GM21367 (cell line): ENCODE data around the gene MAP2K5.

ENCODE experiments used
- ATAC-seq: cut with Tn5 transposase; IDR thresholded peaks from one replicate; pipeline ENCODE4 v1.9.1; 2021; ENCODE audit not compliant: unreplicated experiment

Gene MAP2K5

DNA sequence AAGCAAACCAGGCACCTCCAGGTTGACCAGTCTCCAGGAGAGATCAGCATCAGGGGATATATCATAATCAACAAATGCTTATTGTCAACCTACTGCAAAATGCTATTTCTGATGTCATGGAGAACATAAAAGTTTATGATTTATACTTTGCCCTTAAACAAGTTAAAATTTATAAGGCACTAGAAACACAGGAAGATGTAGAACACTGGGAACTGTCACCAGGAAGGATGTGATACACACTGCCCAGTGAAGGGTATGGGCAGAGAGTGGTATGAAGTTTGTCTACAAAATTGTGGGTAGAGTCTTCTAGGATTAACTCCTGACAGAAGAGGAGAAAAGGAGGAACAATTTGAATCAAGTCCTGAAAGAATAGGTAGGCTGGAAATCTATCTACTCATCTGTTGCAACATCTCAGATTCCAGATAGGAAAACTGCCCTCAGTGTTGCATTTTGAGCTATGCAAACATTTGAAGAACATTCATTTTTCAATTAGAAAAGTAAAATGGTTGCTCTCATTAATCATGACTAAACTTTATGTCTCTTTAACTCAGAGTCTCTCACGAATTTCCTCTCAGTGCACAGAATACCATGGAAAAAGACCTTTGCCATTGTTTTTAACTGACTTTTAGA lies 176.9 kb downstream of the MAP2K5 start:
- no peak for ATAC-seq

DNA sequence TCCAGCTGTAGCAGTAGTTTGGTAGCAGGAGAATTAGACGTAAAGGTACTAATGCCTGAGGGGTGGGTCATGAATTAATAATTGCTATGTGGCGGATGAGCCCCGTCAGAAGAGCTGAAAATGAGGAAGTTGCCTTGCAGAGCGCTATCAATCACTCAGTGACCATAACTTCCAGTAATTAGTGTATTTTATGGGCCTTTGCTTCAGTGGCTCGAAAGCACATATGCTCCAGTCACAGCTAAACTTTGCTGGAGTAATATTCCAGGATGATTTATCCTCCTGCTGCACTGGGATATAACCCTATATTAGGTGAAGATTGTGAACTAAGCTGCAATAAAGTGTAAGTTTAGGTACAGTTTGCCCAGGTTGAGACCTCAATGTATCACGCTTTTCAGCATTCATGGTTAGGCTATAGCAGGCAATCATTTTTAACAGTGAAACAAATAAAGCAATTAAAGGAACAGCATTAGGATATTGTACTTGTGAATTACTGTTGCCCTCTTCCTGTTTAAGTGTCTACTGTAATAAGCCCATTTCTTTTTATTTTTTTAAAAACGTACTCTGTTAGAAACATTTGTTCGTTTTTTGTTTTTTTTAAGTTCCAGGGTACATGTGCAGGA lies 178.2 kb downstream of the MAP2K5 start:
- no peak for ATAC-seq

DNA sequence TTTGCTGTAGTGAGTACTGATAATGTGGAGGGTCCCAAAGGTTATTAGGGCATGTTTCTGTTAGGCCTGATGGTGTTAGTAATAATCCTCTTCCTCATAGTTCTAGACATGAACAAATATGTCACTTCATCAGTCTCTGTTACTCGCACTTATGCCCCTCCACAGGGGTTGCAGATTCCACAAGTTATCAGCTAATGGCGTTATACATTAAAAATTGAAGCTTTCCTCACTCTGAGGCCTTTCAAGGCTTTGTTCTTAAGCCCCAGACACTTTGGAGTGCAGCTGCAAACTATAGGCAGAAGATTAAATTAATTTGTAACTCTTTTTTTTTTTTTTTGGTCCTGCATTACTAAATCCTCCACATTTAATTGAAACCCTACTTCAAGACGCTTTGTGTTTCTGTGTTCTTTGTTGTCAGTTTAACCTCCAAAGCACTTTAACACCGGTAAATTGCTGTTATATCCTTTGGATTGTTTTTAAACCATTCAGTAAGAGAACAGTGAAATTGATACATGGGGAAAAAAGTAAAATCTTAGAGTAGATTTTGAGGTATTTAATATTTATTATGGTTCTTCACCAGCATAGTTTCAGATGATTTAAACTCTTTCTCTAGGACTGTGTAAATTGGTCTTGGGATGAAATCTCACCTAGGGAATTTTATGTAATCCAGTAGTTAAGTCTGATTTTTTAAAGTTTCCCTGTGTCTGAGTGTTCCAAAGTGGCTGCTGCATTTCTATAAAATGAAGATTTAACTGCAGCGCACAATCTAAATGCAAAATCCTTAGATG lies 179.7 kb downstream of the MAP2K5 start:
- no peak for ATAC-seq

DNA sequence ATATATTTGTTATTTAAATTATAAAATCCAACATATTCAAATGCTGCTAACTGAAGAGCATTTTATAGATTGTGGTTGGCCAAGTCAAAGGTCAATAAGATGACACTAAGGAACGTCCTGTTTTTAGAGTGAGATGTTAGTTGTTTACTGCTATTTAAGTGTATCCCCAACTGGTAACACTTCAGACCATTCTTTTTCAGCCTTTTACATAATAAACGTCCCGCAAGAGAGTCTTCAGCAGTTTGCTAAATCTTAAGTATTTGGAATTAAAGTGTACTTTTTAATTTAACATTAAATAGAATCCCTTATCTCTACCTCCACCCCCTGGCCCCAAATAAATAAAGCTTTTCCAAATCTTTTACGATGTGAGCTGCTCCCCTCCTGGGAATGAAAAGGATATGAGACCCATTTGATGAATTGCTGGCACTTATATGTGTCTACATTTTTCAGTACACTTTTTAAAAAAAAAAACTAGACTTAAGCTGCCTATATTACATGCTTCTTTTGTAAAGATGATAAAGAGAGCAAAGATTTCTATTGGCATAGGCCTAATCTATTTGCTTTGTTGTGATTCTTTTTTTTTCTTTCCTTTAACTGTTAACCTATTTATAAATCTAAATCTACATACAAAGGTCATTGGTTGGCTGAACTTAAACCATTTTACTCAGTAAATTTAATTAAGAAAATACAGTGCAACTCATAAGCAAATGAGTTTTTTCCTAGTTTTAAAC lies 181.0 kb downstream of the MAP2K5 start:
- no peak for ATAC-seq

DNA sequence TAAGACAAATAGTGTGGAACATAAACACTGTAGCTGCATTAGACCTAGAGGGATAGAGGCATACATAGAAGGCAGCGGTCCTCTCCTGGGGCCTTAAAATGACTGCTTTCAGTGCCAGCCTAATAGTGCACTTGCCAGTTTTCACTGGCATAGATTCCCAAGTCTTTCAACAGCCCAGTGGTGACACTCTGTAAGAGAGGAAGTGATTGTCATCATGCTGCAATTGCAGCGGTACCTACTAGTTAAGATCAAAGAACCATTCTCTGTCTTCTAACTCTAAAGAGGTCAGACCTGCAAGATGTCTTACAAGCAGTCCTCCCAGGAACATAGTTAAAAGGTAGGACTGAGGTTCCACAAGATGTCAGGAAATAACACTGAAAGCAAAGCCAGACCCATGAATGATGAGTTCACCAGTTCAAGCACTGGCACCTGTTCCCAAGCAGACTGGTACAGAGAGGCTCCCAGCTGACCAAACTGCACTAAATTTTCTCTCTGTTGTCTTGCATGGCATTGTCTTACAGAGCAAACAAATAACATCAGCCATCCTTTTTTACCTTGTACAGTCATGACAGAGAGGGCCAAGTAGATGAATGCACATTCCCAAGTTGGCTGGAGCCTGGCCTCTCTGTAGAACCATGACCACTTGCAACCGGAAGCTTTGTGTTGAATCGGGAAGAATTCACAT lies 182.3 kb downstream of the MAP2K5 start:
- no peak for ATAC-seq

- ATAC-seq, result no peak
These were observed 187.6 kb downstream of the MAP2K5 start for GRCh38 chr15:67730135-67730534.

DNA sequence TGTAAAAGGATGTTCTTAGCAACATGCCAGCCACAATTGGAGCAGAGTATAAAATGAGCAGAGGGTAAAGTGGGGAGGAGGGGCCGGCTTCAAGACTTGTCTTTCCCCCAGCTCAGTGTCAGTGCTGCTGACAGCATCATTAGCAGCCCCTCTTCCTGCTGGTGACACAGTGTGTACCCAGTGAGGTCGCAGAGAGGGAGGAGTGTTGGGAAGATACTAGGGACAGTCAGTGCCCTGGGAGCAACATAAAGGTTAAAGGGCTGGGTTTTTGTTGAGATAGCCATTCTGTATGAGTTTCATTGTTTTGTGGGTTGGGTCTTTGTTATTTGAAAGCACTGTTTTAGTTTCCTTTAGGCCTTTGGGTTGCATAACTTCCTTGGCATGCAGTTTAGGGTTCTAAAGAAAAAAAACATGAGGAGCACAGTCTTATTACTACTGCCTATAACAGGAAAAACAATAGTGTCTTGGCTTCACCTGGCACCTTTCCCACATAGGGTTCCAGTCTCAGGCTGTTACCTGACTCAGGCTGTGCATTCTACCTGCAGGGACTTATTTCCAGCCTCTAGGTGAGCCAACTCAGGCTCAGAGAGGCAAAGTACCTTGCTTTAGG lies 188.7 kb downstream of the MAP2K5 start:
- ATAC-seq, result no peak

DNA sequence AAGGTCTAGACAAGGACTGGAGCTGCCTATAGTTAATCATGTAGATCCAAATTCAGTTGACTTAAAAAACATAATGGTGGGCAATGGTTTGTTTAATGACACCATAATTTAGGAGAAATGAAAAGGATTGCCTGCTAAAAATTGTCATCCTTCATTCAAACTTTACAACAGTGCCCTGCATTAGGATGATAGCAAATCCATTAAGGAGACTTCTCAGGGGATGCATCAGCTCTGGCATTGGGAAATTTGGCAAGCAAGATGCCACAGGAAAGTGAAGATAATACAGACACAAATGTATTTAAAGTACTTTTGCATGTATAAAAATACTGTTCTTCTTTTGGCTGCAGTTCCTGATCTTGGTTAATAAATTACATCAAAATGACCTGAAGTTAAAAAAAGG lies 189.7 kb downstream of the MAP2K5 start:
- ATAC-seq, result no peak

DNA sequence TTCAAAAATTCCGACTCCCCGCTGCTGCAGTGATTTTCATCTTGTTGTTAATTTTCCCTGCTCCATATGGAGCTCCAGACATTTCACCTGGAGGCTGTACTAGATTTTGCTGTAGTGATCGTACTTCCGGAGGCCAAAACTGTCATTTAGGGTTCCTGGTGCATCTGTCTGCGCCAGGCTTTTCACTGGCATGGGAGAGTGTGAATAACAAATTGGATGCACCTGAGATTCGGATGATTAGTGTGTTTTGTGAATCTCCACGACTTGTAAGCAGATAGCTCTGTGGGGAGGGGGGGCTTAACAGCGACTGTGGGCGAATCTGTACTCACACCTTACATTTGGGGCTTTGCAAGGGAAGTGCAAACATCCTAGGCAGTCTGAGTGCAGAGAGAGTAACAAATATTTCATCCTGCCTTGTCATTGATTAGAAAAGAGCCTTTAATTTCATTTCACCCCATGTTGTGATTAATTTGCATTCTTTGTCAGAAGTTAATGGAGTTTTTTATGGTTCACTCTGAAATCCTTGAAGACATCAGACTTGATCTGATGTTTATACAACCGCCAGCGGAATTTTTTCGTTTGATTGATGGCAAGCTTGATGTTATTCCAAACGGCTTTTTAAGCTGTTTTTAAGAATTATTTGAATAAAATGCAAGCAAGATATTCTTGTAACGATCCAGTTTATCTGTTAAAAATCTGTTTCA lies 190.3 kb downstream of the MAP2K5 start:
- no peak for ATAC-seq

DNA sequence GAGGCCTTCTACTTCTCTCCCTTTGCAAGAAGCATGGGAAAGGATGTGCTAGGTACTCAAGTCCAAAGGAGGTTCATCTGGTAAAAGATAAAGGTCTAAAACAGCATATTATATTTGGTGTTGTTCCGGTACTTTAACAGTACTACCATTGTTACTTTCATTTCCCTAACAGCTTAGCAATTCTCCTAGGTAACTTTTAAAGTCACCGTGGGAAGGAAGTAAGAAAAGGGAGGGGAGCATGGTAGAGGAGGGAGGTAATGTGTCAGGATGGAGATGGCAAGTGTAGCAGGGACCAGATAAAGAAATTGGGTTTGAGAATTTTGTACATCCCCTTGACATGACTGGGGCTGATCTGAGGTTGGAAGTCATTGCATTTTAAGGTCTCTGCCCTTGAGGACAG lies 193.4 kb downstream of the MAP2K5 start:
- ATAC-seq, result no peak

DNA sequence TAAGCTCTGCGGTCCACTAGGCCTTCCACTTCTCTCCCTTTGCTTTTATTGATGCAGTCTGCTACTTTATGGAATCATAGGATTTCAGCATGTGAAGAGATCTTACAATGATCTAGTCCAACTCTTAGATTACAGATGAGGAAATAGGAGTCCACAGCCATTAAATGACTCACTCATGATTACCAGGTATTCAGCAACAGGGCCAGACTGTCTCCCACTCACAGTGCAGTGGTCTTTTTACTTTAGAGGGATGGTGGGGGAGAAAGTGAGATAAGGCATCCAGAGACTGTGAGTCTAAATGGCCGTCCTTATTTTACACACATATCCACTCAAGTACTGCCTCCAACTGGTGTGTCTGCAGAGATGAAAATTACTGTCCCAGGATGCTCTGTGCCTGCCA lies 194.3 kb downstream of the MAP2K5 start:
- ATAC-seq, result no peak

- ATAC-seq, result no peak
These were observed 195.6 kb downstream of the MAP2K5 start for GRCh38 chr15:67738056-67738455.

DNA sequence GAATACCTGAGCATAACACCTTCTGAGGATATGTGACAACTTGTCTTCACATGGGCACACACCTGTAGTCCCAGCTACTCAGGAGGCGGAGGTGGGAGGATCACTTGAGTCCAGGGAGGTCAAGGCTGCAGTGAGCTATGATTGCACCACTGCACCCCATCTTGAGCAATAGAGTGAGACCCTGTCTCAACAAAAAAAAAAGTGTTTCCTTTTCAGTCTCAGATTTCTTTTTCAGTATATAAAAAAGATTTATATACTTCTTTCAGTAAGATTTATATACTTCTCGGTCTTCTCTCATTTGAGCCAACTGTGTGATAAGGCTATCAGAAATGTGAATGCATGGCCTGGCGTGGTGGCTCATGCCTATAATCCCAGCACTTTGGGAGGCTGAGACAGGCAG lies 197.9 kb downstream of the MAP2K5 start:
- no peak for ATAC-seq

GRCh38 chr15:67741308-67741707 lies 198.8 kb downstream of the MAP2K5 start:
- no peak for ATAC-seq

DNA sequence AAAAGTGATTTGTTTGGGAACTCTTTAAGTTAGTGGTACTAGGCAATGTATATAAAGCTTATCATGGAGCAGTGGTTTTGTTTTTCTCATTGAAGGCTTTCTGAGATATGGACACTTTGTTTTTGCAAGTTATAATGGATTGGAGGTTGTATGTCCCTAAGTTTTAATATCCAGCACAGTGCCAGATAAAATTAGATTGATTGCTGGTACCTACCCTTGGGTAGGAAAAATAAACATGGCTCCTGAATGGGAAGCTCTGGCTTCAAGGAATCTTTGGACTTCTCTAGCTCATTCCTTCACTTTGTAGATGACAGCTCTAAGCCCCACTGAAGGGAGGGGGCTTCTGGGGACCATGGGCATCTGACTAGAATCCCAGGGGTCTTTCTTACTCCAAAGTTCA lies 201.1 kb downstream of the MAP2K5 start:
- ATAC-seq, result no peak

GRCh38 chr15:67744331-67745072 lies 202.0 kb downstream of the MAP2K5 start:
- no peak for ATAC-seq

DNA sequence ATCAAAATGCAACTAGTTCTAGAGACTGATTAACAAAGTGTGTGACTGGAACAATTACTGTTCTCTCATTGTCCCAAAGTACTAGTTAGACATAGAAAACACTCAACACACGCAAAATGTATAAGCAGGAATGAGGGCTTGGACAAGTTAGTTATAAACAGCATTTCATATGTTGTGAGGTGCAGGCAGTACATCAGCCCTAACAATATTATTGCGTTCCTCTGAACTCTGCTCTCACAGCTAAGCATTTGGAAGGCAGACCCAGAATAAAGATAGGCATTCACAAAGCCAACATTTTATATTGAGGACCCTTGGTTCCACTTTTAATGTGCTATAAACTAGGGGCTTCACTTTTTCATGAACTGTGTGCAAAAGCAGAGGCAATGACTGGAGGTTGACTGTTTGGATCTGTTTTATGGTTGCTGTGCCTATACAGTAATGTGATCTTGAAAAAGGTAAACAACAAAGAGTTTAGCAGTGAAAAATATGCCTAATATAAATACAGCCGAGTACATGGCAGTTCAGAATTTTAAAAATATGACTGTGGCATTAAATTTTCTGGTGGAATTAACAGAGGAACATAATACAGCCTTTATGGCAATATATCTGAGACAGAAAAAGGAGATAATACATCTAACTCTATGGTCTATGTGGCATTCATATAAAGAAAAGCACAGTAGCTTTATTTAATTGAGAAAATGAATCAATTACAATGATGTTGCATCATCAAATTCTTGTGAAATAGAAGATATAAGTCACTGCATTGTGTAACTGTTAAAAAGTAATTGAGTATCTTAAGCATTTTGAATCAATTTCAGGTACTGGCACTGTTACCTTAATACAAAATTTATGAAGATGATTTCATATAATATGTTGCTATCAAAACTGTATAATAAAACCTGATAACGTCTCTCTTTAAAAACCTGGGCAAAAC lies 202.8 kb downstream of the MAP2K5 start:
- no peak for ATAC-seq

DNA sequence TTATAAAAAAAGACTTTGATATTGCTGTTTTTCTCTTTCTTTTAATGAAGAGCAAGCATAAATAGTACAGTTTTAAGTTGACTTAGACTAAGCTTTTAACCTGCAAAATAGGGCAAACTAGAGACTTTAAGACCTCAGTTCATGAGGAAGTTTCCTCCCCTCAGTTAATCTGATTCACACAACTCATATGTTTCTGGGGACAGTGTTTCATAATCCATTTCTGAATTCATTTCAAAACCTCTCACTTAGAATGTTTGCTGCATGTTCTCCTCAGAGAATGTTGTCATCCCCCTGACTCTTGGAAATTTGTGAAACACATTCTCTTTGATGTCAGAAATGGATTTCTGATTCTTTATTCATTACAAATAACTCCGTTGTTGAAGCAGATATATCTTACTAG lies 203.5 kb downstream of the MAP2K5 start:
- ATAC-seq, result no peak
